Activated CD4-positive, alpha-beta T cell treated with anti-CD3 and anti-CD28 coated beads for 36 hours (primary cell): ENCODE measurements around the gene ABCC11. TPM values are rescaled to one million over a fixed set of nuclear protein-coding genes. Genes with fewer than 3 reads are reported as not detected.

Experiments
- ATAC-seq: fragments of 200-7000 bp; cut with Tn5 transposase; one replicate; pipeline ENCODE4 v1.10.0; 2021; ENCODE audit warnings: mild to moderate bottlenecking, moderate library complexity
- CTCF ChIA-PET: fragments of 350-600 bp; sonication (Branson Sonifier 250); formaldehyde crosslinking; loops from one replicate; lab custom pipeline; 2021; ENCODE audit warnings: antibody characterized with exemption; lab: Charles Lee
- POLR2A ChIA-PET: fragments of 350-600 bp; sonication (Branson Sonifier 250); formaldehyde crosslinking; loops from one replicate; lab custom pipeline; 2021; ENCODE audit warnings: antibody characterized with exemption, inconsistent platforms; lab: Charles Lee
- DNase-seq: peaks from one replicate; pipeline ENCODE4 v3.0.0-alpha.2; 2020
- H3K27ac Mint-ChIP-seq: one replicate; pipeline ENCODE4 v1.8.0; 2021; ENCODE audit warnings: mixed read lengths
- H3K27me3 Mint-ChIP-seq: one replicate; pipeline ENCODE4 v1.8.0; 2021; ENCODE audit warnings: mixed read lengths
- H3K36me3 Mint-ChIP-seq: one replicate; pipeline ENCODE4 v1.8.0; 2021; ENCODE audit warnings: low read depth, mixed read lengths
- H3K4me1 Mint-ChIP-seq: one replicate; pipeline ENCODE4 v1.8.0; 2021; ENCODE audit warnings: mixed read lengths
- H3K4me3 Mint-ChIP-seq: one replicate; pipeline ENCODE4 v1.8.0; 2021; ENCODE audit warnings: mild to moderate bottlenecking, moderate library complexity, mixed read lengths
- H3K9me3 Mint-ChIP-seq: one replicate; pipeline ENCODE4 v1.8.0; 2021; ENCODE audit warnings: low read depth, mixed read lengths
- intact Hi-C, 2 experiments: fragments of 100-400 bp; cut with DNase I in 1 of 2; cut with micrococcal nuclease in 1 of 2; formaldehyde crosslinking; loops; one replicate each; pipeline versions ENCODE4 v1.14.2 to v1.15.1; 2022 to 2024; cut with DNase I, micrococcal nuclease
- total RNA-seq, 2 experiments: library from RNA; stranded (reverse); gene quantifications; one replicate each; pipeline ENCODE4 v1.2.3, GENCODE V29; 2021

ABCC11 gene
- total RNA-seq, 2 experiments from 2014 or later: 0.07 to 0.35 TPM

- CTCF ChIA-PET: interaction anchor here (0.6 to 1.5 kb wide), 4 partner anchors 10 to 1488 kb away, joined by 3 to 5 read pairs (median 3); no protein-coding TSS in a partner anchor
- no peak for DNase-seq
- POLR2A ChIA-PET: no interaction called here
Measured at GRCh38 chr16:48161906-48162305, 85.4 kb downstream of the ABCC11 start.

GRCh38 chr16:48160575-48160974 lies 86.8 kb downstream of the ABCC11 start:
- POLR2A ChIA-PET: interaction anchor here (0.7 kb wide), 1 partner anchor 76 kb away, joined by 3 read pairs; no protein-coding TSS in a partner anchor

More at GRCh38 chr16:48161906-48162305, 85.4 kb downstream of the ABCC11 start:
- ATAC-seq: no peak
- intact Hi-C loops: loop anchor here (5.0 to 10.0 kb wide), 3 partner anchors 697 to 1607 kb away; partner anchors contain the start of genes ITFG1 (in 1 of the 2) and PHKB (in 1 of the 2)
- Mint-ChIP-seq H3K4me3 (no peak overlapping the region), H3K4me1 (peaks cover 28% of the 10 kb centered on the region), H3K36me3 (no peaks in the 10 kb centered on the region), H3K27ac (no peak overlapping the region), H3K27me3 (peaks cover 23% of the 10 kb centered on the region), H3K9me3 (no peaks in the 10 kb centered on the region)

GRCh38 chr16:48158296-48158695 lies 89.0 kb downstream of the ABCC11 start:
- ATAC-seq (peak; percentile 94), DNase-seq (peak; percentile 65)
- Mint-ChIP-seq H3K4me1 (peaks cover 25% of the 10 kb centered on the region), H3K27ac (no peak overlapping the region), H3K9me3 (no peaks in the 10 kb centered on the region), H3K27me3 (peaks cover 34% of the 10 kb centered on the region), H3K4me3 (peak overlapping the region; percentile 30), H3K36me3 (no peaks in the 10 kb centered on the region)
- POLR2A ChIA-PET: interaction anchor here (0.7 kb wide), 1 partner anchor 148 kb away, joined by 3 read pairs; no protein-coding TSS in a partner anchor
- intact Hi-C loops: loop anchor here (1.0 to 10.0 kb wide), 11 partner anchors 35 to 1140 kb away; partner anchors contain the start of genes ITFG1 (in 1 of the 2) and PHKB (in 1 of the 2)
- CTCF ChIA-PET: interaction anchor here (0.6 to 3.0 kb wide), 8 partner anchors 9 to 1120 kb away, joined by 3 to 13 read pairs (median 4); partner anchors contain the start of gene ITFG1

More at GRCh38 chr16:48160575-48160974, 86.8 kb downstream of the ABCC11 start:
- H3K27ac Mint-ChIP-seq: no peak overlapping the region
- ATAC-seq (no peak), DNase-seq (no peak)
- H3K4me1 Mint-ChIP-seq: peaks cover 30% of the 10 kb centered on the region
- no peak overlapping the region for H3K4me3 Mint-ChIP-seq
- peaks cover 28% of the 10 kb centered on the region for H3K27me3 Mint-ChIP-seq
- intact Hi-C loops: loop anchor here (5.0 to 10.0 kb wide), 3 partner anchors 696 to 1606 kb away; partner anchors contain the start of genes ITFG1 (in 1 of the 2) and PHKB (in 1 of the 2)
- no peaks in the 10 kb centered on the region for H3K9me3 Mint-ChIP-seq
- no peaks in the 10 kb centered on the region for H3K36me3 Mint-ChIP-seq
- CTCF ChIA-PET: interaction anchor here (1.5 to 3.0 kb wide), 2 partner anchors 1018 to 1123 kb away, joined by 5 to 13 read pairs; no protein-coding TSS in a partner anchor

- H3K36me3 Mint-ChIP-seq: no peaks in the 10 kb centered on the region
Measured at GRCh38 chr16:48157794-48158193, 89.5 kb downstream of the ABCC11 start.

GRCh38 chr16:48157302-48157701 lies 90.0 kb downstream of the ABCC11 start:
- Mint-ChIP-seq H3K4me3 (no peak overlapping the region), H3K27ac (no peak overlapping the region), H3K27me3 (peaks cover 35% of the 10 kb centered on the region), H3K36me3 (no peaks in the 10 kb centered on the region), H3K4me1 (peaks cover 25% of the 10 kb centered on the region), H3K9me3 (no peaks in the 10 kb centered on the region)
- ChIA-PET CTCF (interaction anchor here (0.6 to 2.3 kb wide), 7 partner anchors 8 to 943 kb away, joined by 3 to 8 read pairs (median 4); partner anchors contain the start of gene ITFG1), POLR2A (no interaction called here)
- intact Hi-C loops: loop anchor here (2.0 to 10.0 kb wide), 6 partner anchors 103 to 1209 kb away; partner anchors contain the start of gene NETO2 (in 1 of the 2)
- no peak for ATAC-seq
- no peak for DNase-seq

More at GRCh38 chr16:48157794-48158193, 89.5 kb downstream of the ABCC11 start:
- intact Hi-C loops: loop anchor here (1.0 to 10.0 kb wide), 13 partner anchors 34 to 1209 kb away; partner anchors contain the start of genes ITFG1 (in 1 of the 2), NETO2 (in 1 of the 2) and PHKB (in 1 of the 2)
- H3K9me3 Mint-ChIP-seq: no peaks in the 10 kb centered on the region
- ChIA-PET CTCF (interaction anchor here (0.6 to 3.0 kb wide), 7 partner anchors 9 to 1016 kb away, joined by 3 to 13 read pairs (median 4); partner anchors contain the start of gene ITFG1), POLR2A (interaction anchor here (0.7 kb wide), 1 partner anchor 147 kb away, joined by 3 read pairs; no protein-coding TSS in a partner anchor)
- H3K4me3 Mint-ChIP-seq: peak overlapping the region; percentile 30
- peaks cover 25% of the 10 kb centered on the region for H3K4me1 Mint-ChIP-seq
- peak overlapping the region; percentile 23 for H3K27ac Mint-ChIP-seq
- DNase-seq: peak; percentile 20
- peak; percentile 60 for ATAC-seq
- H3K27me3 Mint-ChIP-seq: peaks cover 32% of the 10 kb centered on the region

GRCh38 chr16:48156790-48157209 lies 90.5 kb downstream of the ABCC11 start:
- Mint-ChIP-seq H3K4me3 (no peak overlapping the region), H3K4me1 (peaks cover 25% of the 10 kb centered on the region), H3K27ac (no peak overlapping the region), H3K36me3 (no peaks in the 10 kb centered on the region), H3K27me3 (peaks cover 30% of the 10 kb centered on the region), H3K9me3 (no peaks in the 10 kb centered on the region)
- intact Hi-C loops: loop anchor here (1.0 to 10.0 kb wide), 7 partner anchors 102 to 1208 kb away; partner anchors contain the start of gene NETO2 (in 1 of the 2)
- CTCF ChIA-PET: interaction anchor here (0.6 to 1.8 kb wide), 4 partner anchors 12 to 942 kb away, joined by 3 to 6 read pairs (median 3); no protein-coding TSS in a partner anchor
- ATAC-seq (peak; percentile 50), DNase-seq (peak; percentile 93)
- POLR2A ChIA-PET: no interaction called here

GRCh38 chr16:48155926-48156789 lies 91.2 kb downstream of the ABCC11 start, which contains the start of gene ABCC12:
Gene ABCC12 (minus strand): TSS chr16:48155993. CDS start chr16:48146424, 9,569 bp downstream.
- no peak for DNase-seq
- Mint-ChIP-seq H3K9me3 (no peaks in the 10 kb centered on the region), H3K27me3 (peaks cover 29% of the 10 kb centered on the region), H3K4me1 (peaks cover 25% of the 10 kb centered on the region), H3K27ac (no peak within 1 kb of the TSS), H3K4me3 (no peak within 1 kb of the TSS), H3K36me3 (no peaks in the 10 kb centered on the region)
- POLR2A ChIA-PET: no interaction called here
- CTCF ChIA-PET: interaction anchor here (0.6 to 1.5 kb wide), 6 partner anchors 11 to 942 kb away, joined by 3 read pairs; no protein-coding TSS in a partner anchor
- intact Hi-C loops: loop anchor here (1.0 to 10.0 kb wide), 7 partner anchors 101 to 1207 kb away; partner anchors contain the start of gene NETO2 (in 1 of the 2)
- no peak for ATAC-seq

- DNase-seq (no peak), ATAC-seq (no peak)
- Mint-ChIP-seq H3K27me3 (peaks cover 23% of the 10 kb centered on the region), H3K36me3 (no peaks in the 10 kb centered on the region), H3K4me3 (no peak overlapping the region), H3K9me3 (peaks cover under 1% of the 10 kb centered on the region), H3K27ac (no peak overlapping the region), H3K4me1 (peaks cover 19% of the 10 kb centered on the region)
- intact Hi-C loops: loop anchor here (10.0 kb wide), 2 partner anchors 99 to 579 kb away; no protein-coding TSS in a partner anchor
- ChIA-PET POLR2A (no interaction called here), CTCF (interaction anchor here (0.6 kb wide), 1 partner anchor 275 kb away, joined by 3 read pairs; no protein-coding TSS in a partner anchor)
Measured at GRCh38 chr16:48153774-48154173, 93.6 kb downstream of the ABCC11 start.

GRCh38 chr16:48152226-48152625 lies 95.1 kb downstream of the ABCC11 start:
- CTCF ChIA-PET: interaction anchor here (0.7 to 1.4 kb wide), 4 partner anchors 9 to 1211 kb away, joined by 3 read pairs; no protein-coding TSS in a partner anchor
- H3K27me3 Mint-ChIP-seq: peaks cover 23% of the 10 kb centered on the region

GRCh38 chr16:48150707-48151106 lies 96.6 kb downstream of the ABCC11 start:
- ChIA-PET CTCF (interaction anchor here (1.0 kb wide), 1 partner anchor 14 kb away, joined by 3 read pairs; no protein-coding TSS in a partner anchor), POLR2A (no interaction called here)
- ATAC-seq: no peak
- peaks cover 4% of the 10 kb centered on the region for H3K9me3 Mint-ChIP-seq
- peaks cover 23% of the 10 kb centered on the region for H3K27me3 Mint-ChIP-seq
- DNase-seq: no peak
- H3K36me3 Mint-ChIP-seq: no peaks in the 10 kb centered on the region
- no peak overlapping the region for H3K27ac Mint-ChIP-seq
- H3K4me1 Mint-ChIP-seq: no peaks in the 10 kb centered on the region
- no peak overlapping the region for H3K4me3 Mint-ChIP-seq
- intact Hi-C loops: loop anchor here (10.0 kb wide), 2 partner anchors 96 to 576 kb away; no protein-coding TSS in a partner anchor

More at GRCh38 chr16:48152226-48152625, 95.1 kb downstream of the ABCC11 start:
- POLR2A ChIA-PET: no interaction called here
- DNase-seq (no peak), ATAC-seq (no peak)
- intact Hi-C loops: loop anchor here (10.0 kb wide), 2 partner anchors 97 to 577 kb away; no protein-coding TSS in a partner anchor
- peaks cover 4% of the 10 kb centered on the region for H3K9me3 Mint-ChIP-seq
- H3K27ac Mint-ChIP-seq: no peak overlapping the region
- H3K4me3 Mint-ChIP-seq: no peak overlapping the region
- H3K4me1 Mint-ChIP-seq: peaks cover 4% of the 10 kb centered on the region
- no peaks in the 10 kb centered on the region for H3K36me3 Mint-ChIP-seq
